SU-DHL-6 (cell line): Measurements from ENCODE around the gene GDI1.

Experiments
- H2AFZ ChIP-seq: fragments of 200-600 bp; sonication (generic); 2 replicates; pipeline ENCODE4 v1.6.1; 2014; ENCODE audit warnings: low read depth, mild to moderate bottlenecking, moderate library complexity, mixed read lengths, antibody characterized with exemption, low read length; ENCODE audit not compliant: severe bottlenecking
- H3F3A ChIP-seq: fragments of 200-600 bp; shearing (Covaris generic); 2 replicates; pipeline ENCODE4 v1.6.0; 2016; ENCODE audit warnings: antibody characterized with exemption, mild to moderate bottlenecking; ENCODE audit not compliant: insufficient read depth
- H3K27ac ChIP-seq: fragments of 200-600 bp; sonication (generic); 2 replicates; pipeline ENCODE4 v1.5.1; 2016; ENCODE audit warnings: low read depth, mild to moderate bottlenecking, low read length, moderate library complexity, mixed read lengths
- H3K27me3 ChIP-seq: fragments of 200-600 bp; sonication (generic), shearing (Covaris generic); 2 replicates; pipeline ENCODE4 v1.6.0; 2014; ENCODE audit warnings: mild to moderate bottlenecking, low read length
- H3K36me3 ChIP-seq: fragments of 200-600 bp; sonication (generic); 2 replicates; pipeline ENCODE4 v1.6.1; 2014; ENCODE audit warnings: mild to moderate bottlenecking, low read length, mixed read lengths
- H3K4me2 ChIP-seq: fragments of 300-600, 200-600 bp; shearing (Covaris generic), sonication (generic); 2 replicates; pipeline ENCODE4 v1.6.0; 2014; ENCODE audit warnings: low read length, low read depth, mild to moderate bottlenecking; ENCODE audit not compliant: poor library complexity, severe bottlenecking
- H3K4me3 ChIP-seq: fragments of 200-600 bp; sonication (generic); 2 replicates; pipeline ENCODE4 v1.5.1; 2014; ENCODE audit warnings: antibody characterized with exemption, low read length, mild to moderate bottlenecking, mixed read lengths; ENCODE audit not compliant: insufficient read depth, poor library complexity, severe bottlenecking
- H3K79me2 ChIP-seq: fragments of 200-600 bp; sonication (generic); 2 replicates; pipeline ENCODE4 v1.6.1; 2014; ENCODE audit warnings: mild to moderate bottlenecking, low read length, moderate library complexity; ENCODE audit not compliant: insufficient read depth
- H3K9ac ChIP-seq: fragments of 200-600 bp; sonication (generic); 2 replicates; pipeline ENCODE4 v1.7.0; 2014; ENCODE audit warnings: mild to moderate bottlenecking, low read length
- H3K9me2 ChIP-seq: fragments of 200-600 bp; sonication (generic); replicated peaks from 2 replicates; pipeline ENCODE4 v1.6.1; 2014; ENCODE audit warnings: low read length; ENCODE audit not compliant: insufficient read depth
- H3K9me3 ChIP-seq: fragments of 200-600 bp; sonication (generic); 2 replicates; pipeline ENCODE4 v1.6.1; 2014; ENCODE audit warnings: low read length, mixed read lengths; ENCODE audit not compliant: insufficient read depth
- H4K20me1 ChIP-seq: fragments of 200-600 bp; sonication (generic); 2 replicates; pipeline ENCODE4 v1.6.1; 2014; ENCODE audit warnings: low read depth, mild to moderate bottlenecking, antibody characterized with exemption, low read length, moderate library complexity, mixed read lengths
- CTCF ChIP-seq: fragments of 200-600 bp; sonication (generic); IDR thresholded peaks from one replicate; pipeline ENCODE4 v1.5.1; 2017; ENCODE audit warnings: antibody characterized with exemption, mild to moderate bottlenecking, low read length, moderate library complexity; ENCODE audit not compliant: insufficient read depth, poor library complexity, severe bottlenecking
- EZH2phosphoT487 ChIP-seq: fragments of 200-600 bp; sonication (generic), shearing (Covaris generic); conservative IDR thresholded peaks from 2 replicates; pipeline ENCODE4 v1.6.1; 2018; ENCODE audit warnings: mild to moderate bottlenecking, antibody characterized with exemption, low read length, moderate library complexity, mixed read lengths

The GDI1 gene

GRCh38 chrX:154470434-154470833, 33.5 kb downstream of the GDI1 start:
- H3K36me3 ChIP-seq, result no peaks in the 10 kb centered on the region
- H3K9me2 ChIP-seq, result no peaks in the 10 kb centered on the region

DNA sequence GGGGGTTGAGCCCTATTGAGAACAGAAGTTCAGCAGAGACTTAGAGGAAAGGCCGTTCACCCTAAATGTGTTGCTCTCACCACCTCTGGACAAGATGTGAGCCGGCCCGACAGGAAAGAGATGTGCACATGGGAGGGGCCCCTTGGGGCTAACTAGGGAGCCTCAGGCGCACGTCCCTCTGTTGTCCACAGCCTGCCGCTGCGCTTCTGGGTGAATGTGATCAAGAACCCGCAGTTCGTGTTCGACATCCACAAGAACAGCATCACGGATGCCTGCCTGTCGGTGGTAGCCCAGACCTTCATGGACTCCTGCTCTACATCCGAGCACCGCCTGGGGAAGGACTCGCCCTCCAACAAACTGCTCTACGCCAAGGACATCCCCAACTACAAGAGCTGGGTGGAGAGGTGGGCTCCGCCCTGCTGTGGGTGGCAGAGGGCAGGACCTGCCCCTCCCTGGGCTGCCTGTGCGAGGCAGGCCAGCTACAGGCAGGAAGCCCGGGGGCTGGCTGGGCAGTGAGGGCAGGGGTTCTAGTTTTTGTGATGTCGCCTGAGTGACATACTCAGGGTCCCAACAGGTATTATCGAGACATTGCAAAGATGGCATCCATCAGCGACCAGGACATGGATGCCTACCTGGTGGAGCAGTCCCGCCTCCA, 34.1 kb downstream of the GDI1 start:
- Histone ChIP-seq H3K9ac (no peak overlapping the region), H3K4me3 (no peak overlapping the region), H2AFZ (no peak overlapping the region), H3K9me2 (no peaks in the 10 kb centered on the region), H3F3A (no peaks in the 10 kb centered on the region), H3K27me3 (no peaks in the 10 kb centered on the region), H4K20me1 (no peaks in the 10 kb centered on the region), H3K79me2 (no peaks in the 10 kb centered on the region), H3K4me2 (no peak overlapping the region), H3K36me3 (no peaks in the 10 kb centered on the region), H3K9me3 (no peaks in the 10 kb centered on the region), H3K27ac (no peak overlapping the region)
- TF ChIP-seq CTCF, result no peak
- no peak for TF ChIP-seq EZH2phosphoT487

More at GRCh38 chrX:154470434-154470833, 33.5 kb downstream of the GDI1 start:
- no peak overlapping the region for H3K4me2 ChIP-seq
- H3K9me3 ChIP-seq, result no peaks in the 10 kb centered on the region
- no peak overlapping the region for H3K27ac ChIP-seq
- no peaks in the 10 kb centered on the region for H4K20me1 ChIP-seq
- H3F3A ChIP-seq, result no peaks in the 10 kb centered on the region
- TF ChIP-seq CTCF (no peak), EZH2phosphoT487 (no peak)
- H3K79me2 ChIP-seq, result no peaks in the 10 kb centered on the region
- no peaks in the 10 kb centered on the region for H3K27me3 ChIP-seq
- no peak overlapping the region for H2AFZ ChIP-seq
- H3K4me3 ChIP-seq, result no peak overlapping the region
- H3K9ac ChIP-seq, result no peak overlapping the region

DNA sequence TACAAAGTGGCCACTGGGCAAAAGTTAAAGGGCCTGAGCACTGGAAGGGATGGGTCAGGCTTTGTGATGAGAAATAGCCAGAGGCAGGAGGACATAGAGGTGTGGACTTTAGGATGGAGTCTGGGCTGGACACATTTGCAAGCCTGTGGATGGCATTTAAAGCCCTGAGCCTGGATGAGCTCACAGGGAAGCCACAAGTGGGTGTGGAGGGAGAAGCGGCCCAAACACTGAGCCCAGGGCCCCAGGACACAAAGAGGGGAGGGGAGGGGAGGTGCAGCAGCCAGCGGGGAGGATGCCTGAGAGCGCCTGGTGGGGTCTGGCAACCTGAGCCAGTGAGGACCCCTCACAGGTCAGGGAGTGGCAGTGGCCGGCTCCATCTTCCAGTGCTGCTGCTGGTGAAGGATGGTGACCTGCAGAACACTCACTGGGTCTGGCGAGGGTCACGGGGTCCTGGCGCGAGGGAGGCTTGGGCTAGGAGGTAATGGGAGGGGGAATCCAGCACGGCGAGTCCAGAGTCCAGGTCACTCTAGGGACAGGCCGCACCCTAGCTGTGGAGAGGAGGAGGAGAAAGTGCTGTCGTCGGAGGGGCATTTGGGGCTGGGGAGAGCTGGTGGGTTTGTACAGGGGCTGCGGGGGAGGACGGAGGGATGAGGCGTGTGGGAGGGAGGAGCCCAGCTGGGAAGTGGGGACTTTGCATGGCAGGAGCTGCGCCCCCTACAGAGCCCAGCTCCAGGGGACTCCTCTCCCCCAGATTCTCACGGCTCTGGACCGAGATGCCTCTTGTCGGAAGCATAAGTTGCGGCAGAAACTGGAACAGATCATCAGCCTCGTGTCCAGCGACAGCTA, 35.1 kb downstream of the GDI1 start:
- no peak overlapping the region for H2AFZ ChIP-seq
- H3K4me2 ChIP-seq, result no peak overlapping the region
- no peaks in the 10 kb centered on the region for H3K9me2 ChIP-seq
- no peak for TF ChIP-seq EZH2phosphoT487
- TF ChIP-seq CTCF, result no peak
- no peaks in the 10 kb centered on the region for H3K79me2 ChIP-seq
- H3K9me3 ChIP-seq, result no peaks in the 10 kb centered on the region
- no peak overlapping the region for H3K4me3 ChIP-seq
- H4K20me1 ChIP-seq, result no peaks in the 10 kb centered on the region
- H3K36me3 ChIP-seq, result no peaks in the 10 kb centered on the region
- no peak overlapping the region for H3K27ac ChIP-seq
- no peak overlapping the region for H3K9ac ChIP-seq
- H3F3A ChIP-seq, result peaks cover 1% of the 10 kb centered on the region; the same call in 1 of the 2 replicates
- H3K27me3 ChIP-seq, result no peaks in the 10 kb centered on the region
